Loucy (cell line): ENCODE measurements around the gene DRC7.

Source experiments
- H2AFZ ChIP-seq: fragments of 200-600 bp; sonication (generic); 2 replicates; pipeline ENCODE4 v1.6.0; 2016; ENCODE audit warnings: antibody characterized with exemption, mild to moderate bottlenecking, low read length, moderate library complexity
- H3F3A ChIP-seq: fragments of 200-600 bp; 2 replicates; pipeline ENCODE4 v1.6.0; 2016; ENCODE audit warnings: antibody characterized with exemption, low read depth, mild to moderate bottlenecking
- H3K27me3 ChIP-seq: fragments of 200-600 bp; sonication (generic); 2 replicates; pipeline ENCODE4 v1.6.1; 2014; ENCODE audit warnings: low read length, mild to moderate bottlenecking; ENCODE audit not compliant: insufficient read depth, poor library complexity, severe bottlenecking
- H3K36me3 ChIP-seq: fragments of 200-600 bp; sonication (generic); 2 replicates; pipeline ENCODE4 v1.6.1; 2016; ENCODE audit warnings: low read length; ENCODE audit not compliant: insufficient read depth
- H3K4me1 ChIP-seq: fragments of 200-600 bp; sonication (generic); 2 replicates; pipeline ENCODE4 v1.5.1; 2014; ENCODE audit warnings: low read length, mild to moderate bottlenecking; ENCODE audit not compliant: insufficient read depth, poor library complexity, severe bottlenecking
- H3K4me2 ChIP-seq: fragments of 200-600 bp; sonication (generic); 2 replicates; pipeline ENCODE4 v1.6.0; 2014; ENCODE audit warnings: antibody characterized with exemption, low read length, low read depth, mild to moderate bottlenecking; ENCODE audit not compliant: poor library complexity, severe bottlenecking
- H3K4me3 ChIP-seq: fragments of 200-600 bp; sonication (generic); 2 replicates; pipeline ENCODE4 v1.5.1; 2014; ENCODE audit warnings: low read length, mild to moderate bottlenecking, mixed read lengths; ENCODE audit not compliant: poor library complexity, severe bottlenecking
- H3K79me2 ChIP-seq: fragments of 200-600 bp; sonication (generic); 2 replicates; pipeline ENCODE4 v1.6.1; 2014; ENCODE audit warnings: low read length; ENCODE audit not compliant: insufficient read depth
- H3K9ac ChIP-seq: fragments of 200-600 bp; sonication (generic); 2 replicates; pipeline ENCODE4 v1.6.0; 2014; ENCODE audit warnings: mild to moderate bottlenecking, low read depth, low read length, moderate library complexity; ENCODE audit not compliant: poor library complexity, severe bottlenecking
- H3K9me2 ChIP-seq: fragments of 200-600 bp; sonication (generic); replicated peaks from 2 replicates; pipeline ENCODE4 v1.6.1; 2016; ENCODE audit warnings: low read depth, low read length, mixed read lengths
- H3K9me3 ChIP-seq: fragments of 200-600 bp; sonication (generic); 2 replicates; pipeline ENCODE4 v1.6.1; 2014; ENCODE audit warnings: mild to moderate bottlenecking, antibody characterized with exemption, low read length, low read depth; ENCODE audit not compliant: insufficient read depth
- H4K20me1 ChIP-seq: fragments of 200-600 bp; sonication (generic); 2 replicates; pipeline ENCODE4 v1.6.0; 2014; ENCODE audit warnings: antibody characterized with exemption, low read length, mild to moderate bottlenecking; ENCODE audit not compliant: insufficient read depth, poor library complexity, severe bottlenecking
- EZH2phosphoT487 ChIP-seq: fragments of 200-600 bp; IDR thresholded peaks from 2 replicates; pipeline ENCODE4 v1.6.1; 2018; ENCODE audit warnings: antibody characterized with exemption, mild to moderate bottlenecking, moderate library complexity, borderline replicate concordance
- TF ChIP-seq, protein P1 (sequence below): fragments of 200-600 bp; sonication (generic); conservative IDR thresholded peaks from 2 replicates; pipeline ENCODE4 v1.5.1; 2014; ENCODE audit warnings: mild to moderate bottlenecking, antibody characterized with exemption, low read length

DRC7 gene

DNA sequence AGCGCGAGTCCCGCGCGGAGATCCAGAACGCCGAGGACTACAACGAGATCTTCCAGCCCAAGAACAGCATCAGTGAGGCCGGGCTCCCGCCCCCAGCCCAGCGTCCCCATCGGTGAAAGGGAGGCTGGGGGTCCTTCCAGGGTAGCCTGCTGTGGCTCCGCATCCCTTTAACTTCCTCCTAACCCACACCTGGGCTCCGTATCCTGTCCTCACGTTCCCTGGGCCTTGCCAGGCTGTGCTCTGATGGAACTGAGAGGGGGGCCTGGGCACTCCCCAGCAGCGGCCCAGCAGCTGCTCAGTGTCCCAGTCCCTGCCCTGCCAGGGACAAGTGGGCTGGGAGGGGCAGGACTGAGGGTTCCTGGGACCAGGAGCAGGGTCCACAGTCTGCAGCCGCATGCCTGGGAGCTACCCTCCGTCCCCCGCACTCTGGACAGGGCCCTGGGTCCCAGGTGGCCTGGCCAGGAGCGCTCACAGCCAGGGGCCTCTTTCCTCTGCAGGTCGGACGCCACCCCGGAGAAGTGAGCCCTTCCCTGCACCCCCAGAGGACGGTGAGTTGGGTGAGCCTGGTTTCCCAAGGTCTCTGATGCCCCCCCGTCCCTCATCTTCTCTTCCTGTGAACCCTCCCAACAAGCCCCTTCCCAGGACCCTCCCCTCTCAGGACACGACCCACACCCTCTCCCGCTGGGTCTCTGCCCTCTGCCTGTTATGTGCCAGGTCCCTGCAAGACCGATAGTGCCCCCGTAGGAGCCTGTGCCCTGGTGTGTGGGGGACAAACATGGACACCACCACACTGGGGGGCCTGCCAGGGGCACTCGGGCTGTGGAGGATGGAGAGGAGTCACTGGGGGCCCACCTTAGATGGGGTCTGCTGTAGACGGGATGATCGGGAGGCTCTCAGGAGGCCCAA lies 59.1 kb downstream of the DRC7 start:
- Histone ChIP-seq H2AFZ (no peak overlapping the region), H3K9me3 (no peaks in the 10 kb centered on the region), H3K9ac (no peak overlapping the region), H3K27me3 (no peaks in the 10 kb centered on the region), H3K79me2 (no peaks in the 10 kb centered on the region), H3K9me2 (no peaks in the 10 kb centered on the region), H3K36me3 (peaks cover 10% of the 10 kb centered on the region; the same call in 1 of the 2 replicates), H3F3A (no peaks in the 10 kb centered on the region), H3K4me3 (no peak overlapping the region), H3K4me1 (no peaks in the 10 kb centered on the region), H4K20me1 (no peaks in the 10 kb centered on the region), H3K4me2 (no peak overlapping the region)
- no peak for TF ChIP-seq EZH2phosphoT487
- TF ChIP-seq, protein P1, sequence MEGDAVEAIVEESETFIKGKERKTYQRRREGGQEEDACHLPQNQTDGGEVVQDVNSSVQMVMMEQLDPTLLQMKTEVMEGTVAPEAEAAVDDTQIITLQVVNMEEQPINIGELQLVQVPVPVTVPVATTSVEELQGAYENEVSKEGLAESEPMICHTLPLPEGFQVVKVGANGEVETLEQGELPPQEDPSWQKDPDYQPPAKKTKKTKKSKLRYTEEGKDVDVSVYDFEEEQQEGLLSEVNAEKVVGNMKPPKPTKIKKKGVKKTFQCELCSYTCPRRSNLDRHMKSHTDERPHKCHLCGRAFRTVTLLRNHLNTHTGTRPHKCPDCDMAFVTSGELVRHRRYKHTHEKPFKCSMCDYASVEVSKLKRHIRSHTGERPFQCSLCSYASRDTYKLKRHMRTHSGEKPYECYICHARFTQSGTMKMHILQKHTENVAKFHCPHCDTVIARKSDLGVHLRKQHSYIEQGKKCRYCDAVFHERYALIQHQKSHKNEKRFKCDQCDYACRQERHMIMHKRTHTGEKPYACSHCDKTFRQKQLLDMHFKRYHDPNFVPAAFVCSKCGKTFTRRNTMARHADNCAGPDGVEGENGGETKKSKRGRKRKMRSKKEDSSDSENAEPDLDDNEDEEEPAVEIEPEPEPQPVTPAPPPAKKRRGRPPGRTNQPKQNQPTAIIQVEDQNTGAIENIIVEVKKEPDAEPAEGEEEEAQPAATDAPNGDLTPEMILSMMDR, result no peak

DNA sequence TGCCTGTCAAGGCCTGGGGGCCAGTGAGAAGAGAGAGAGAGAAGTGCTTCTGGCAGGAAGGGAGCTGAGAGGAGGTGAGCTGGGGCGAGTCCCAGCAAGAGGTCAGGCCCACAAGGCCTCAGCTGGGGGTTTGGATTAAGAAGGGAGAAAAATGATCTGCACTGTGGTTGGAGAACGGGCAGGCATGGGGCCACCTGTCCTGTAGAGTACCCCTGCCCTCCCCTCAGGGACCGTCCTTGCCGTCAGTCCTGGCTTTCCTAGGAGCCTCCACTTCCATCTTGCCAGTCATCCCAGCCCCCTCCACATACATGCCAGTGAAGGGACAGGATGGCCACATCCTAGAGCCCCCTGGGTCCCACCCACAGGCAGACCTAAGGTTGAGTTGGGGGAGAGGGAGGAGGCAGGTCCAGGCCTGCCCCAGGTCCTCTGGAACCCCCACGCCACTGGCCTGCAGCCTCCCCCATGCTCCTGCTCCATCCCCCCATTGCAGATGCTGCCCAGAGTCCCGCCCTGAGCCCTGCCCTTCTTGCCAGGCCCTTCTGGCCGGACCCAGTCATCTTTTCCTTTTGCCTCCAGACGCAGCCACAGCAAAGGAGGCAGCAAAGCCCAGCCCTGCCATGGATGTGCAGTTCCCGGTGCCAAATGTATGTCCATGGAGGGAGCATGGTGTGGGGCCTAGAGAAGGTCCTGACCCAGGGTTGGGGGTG lies 59.9 kb downstream of the DRC7 start:
- Histone ChIP-seq H3K4me1 (no peaks in the 10 kb centered on the region), H3K9ac (no peak overlapping the region), H3K79me2 (no peaks in the 10 kb centered on the region), H3K4me3 (no peak overlapping the region), H3K9me3 (no peaks in the 10 kb centered on the region), H3K4me2 (no peak overlapping the region), H3K9me2 (no peaks in the 10 kb centered on the region), H3K36me3 (peaks cover 10% of the 10 kb centered on the region; the same call in 1 of the 2 replicates), H2AFZ (no peak overlapping the region), H3F3A (no peaks in the 10 kb centered on the region), H3K27me3 (no peaks in the 10 kb centered on the region), H4K20me1 (no peaks in the 10 kb centered on the region)
- TF ChIP-seq, protein P1, result no peak
- no peak for TF ChIP-seq EZH2phosphoT487

DNA sequence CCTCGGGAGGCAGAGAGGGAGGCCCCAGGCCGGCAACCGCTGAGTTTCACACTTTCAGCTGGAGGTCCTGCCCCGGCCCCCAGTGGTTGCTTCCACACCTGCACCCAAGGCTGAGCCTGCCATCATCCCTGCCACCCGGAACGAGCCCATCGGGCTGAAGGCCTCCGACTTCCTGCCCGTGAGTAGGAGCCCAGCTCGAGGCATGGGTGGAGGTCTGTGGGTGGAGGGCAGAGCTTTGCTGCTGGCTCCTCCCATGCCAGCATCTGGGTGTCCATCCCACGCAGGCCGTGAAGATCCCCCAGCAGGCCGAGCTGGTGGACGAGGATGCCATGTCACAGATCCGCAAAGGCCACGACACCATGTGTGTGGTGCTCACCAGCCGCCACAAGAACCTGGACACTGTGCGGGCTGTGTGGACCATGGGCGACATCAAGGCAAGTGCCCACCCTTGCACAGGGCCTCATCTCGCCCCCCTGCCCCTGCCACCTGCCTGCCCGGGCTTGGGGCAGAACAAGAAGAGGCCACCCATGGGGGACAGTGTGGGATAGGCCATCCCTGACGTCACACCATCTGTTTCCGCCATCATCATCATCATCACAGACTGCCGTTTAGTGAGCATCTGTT lies 60.6 kb downstream of the DRC7 start:
- Histone ChIP-seq H3K4me3 (no peak overlapping the region), H4K20me1 (no peaks in the 10 kb centered on the region), H3K36me3 (peaks cover 10% of the 10 kb centered on the region; the same call in 1 of the 2 replicates), H3K27me3 (no peaks in the 10 kb centered on the region), H3F3A (no peaks in the 10 kb centered on the region), H3K4me2 (no peak overlapping the region), H2AFZ (no peak overlapping the region), H3K9me3 (no peaks in the 10 kb centered on the region), H3K79me2 (no peaks in the 10 kb centered on the region), H3K9me2 (no peaks in the 10 kb centered on the region), H3K4me1 (no peaks in the 10 kb centered on the region), H3K9ac (no peak overlapping the region)
- TF ChIP-seq, protein P1, result no peak
- no peak for TF ChIP-seq EZH2phosphoT487
